Calu3 (cell line): Measurements from ENCODE around the gene PTPRN2. TPM values are rescaled to one million over a fixed set of nuclear protein-coding genes. Genes with fewer than 3 reads are reported as not detected.

Source experiments
- BruUV-seq: library from RNA; stranded (reverse); fragments of 400-500 nt; replicated peaks from 2 replicates; lab custom pipeline; 2021; lab: Mats Ljungman, UMichigan
- CTCF ChIA-PET: fragments of 300-600 bp; sonication (Branson Sonifier 250); formaldehyde crosslinking; loops from one replicate; lab custom pipeline; 2022; ENCODE audit warnings: antibody characterized with exemption; lab: Charles Lee
- DNase-seq: peaks from one replicate; pipeline ENCODE4 v3.0.0; 2022
- H3K27ac Mint-ChIP-seq: one replicate; pipeline ENCODE4 v1.8.0; 2022; ENCODE audit warnings: mixed read lengths; ENCODE audit not compliant: unreplicated experiment
- H3K27me3 Mint-ChIP-seq: one replicate; pipeline ENCODE4 v1.8.0; 2022; ENCODE audit warnings: mixed read lengths; ENCODE audit not compliant: unreplicated experiment
- H3K36me3 Mint-ChIP-seq: one replicate; pipeline ENCODE4 v1.8.0; 2022; ENCODE audit warnings: mild to moderate bottlenecking, moderate library complexity, mixed read lengths; ENCODE audit not compliant: insufficient read depth, unreplicated experiment
- H3K4me1 Mint-ChIP-seq: one replicate; pipeline ENCODE4 v1.8.0; 2022; ENCODE audit warnings: mild to moderate bottlenecking, low read depth, mixed read lengths; ENCODE audit not compliant: unreplicated experiment
- H3K4me3 Mint-ChIP-seq: one replicate; pipeline ENCODE4 v1.8.0; 2022; ENCODE audit warnings: mild to moderate bottlenecking, low read depth, moderate library complexity, mixed read lengths; ENCODE audit not compliant: unreplicated experiment
- H3K9me3 Mint-ChIP-seq: one replicate; pipeline ENCODE4 v1.8.0; 2022; ENCODE audit warnings: low read depth, mixed read lengths; ENCODE audit not compliant: unreplicated experiment
- intact Hi-C: fragments of 100-400 bp; cut with micrococcal nuclease; formaldehyde crosslinking; loops from one replicate; pipeline ENCODE4 v1.10.0; 2022; ENCODE audit not compliant: unreplicated experiment
- total RNA-seq: library from RNA; stranded (reverse); gene quantifications from 2 replicates; pipeline ENCODE4 v1.2.3, GENCODE V29; 2022
- TF ChIP-seq, protein P1 (sequence below): fragments of 200-600 bp; IDR thresholded peaks from one replicate; pipeline ENCODE4 v1.8.0; 2022; ENCODE audit warnings: antibody characterized with exemption; ENCODE audit not compliant: unreplicated experiment

PTPRN2 gene
- total RNA-seq, 1 experiment from 2014 or later, result 2.0 TPM

- BruUV-seq, result no TSS peak
- intact Hi-C loops, result no loop called here
- no peak for DNase-seq
- Mint-ChIP-seq H3K36me3 (peaks cover 5% of the 10 kb centered on the region), H3K27me3 (peaks cover 13% of the 10 kb centered on the region), H3K4me1 (no peaks in the 10 kb centered on the region), H3K9me3 (peaks cover 6% of the 10 kb centered on the region), H3K4me3 (no peak overlapping the region), H3K27ac (no peak overlapping the region)
- TF ChIP-seq, protein P1, sequence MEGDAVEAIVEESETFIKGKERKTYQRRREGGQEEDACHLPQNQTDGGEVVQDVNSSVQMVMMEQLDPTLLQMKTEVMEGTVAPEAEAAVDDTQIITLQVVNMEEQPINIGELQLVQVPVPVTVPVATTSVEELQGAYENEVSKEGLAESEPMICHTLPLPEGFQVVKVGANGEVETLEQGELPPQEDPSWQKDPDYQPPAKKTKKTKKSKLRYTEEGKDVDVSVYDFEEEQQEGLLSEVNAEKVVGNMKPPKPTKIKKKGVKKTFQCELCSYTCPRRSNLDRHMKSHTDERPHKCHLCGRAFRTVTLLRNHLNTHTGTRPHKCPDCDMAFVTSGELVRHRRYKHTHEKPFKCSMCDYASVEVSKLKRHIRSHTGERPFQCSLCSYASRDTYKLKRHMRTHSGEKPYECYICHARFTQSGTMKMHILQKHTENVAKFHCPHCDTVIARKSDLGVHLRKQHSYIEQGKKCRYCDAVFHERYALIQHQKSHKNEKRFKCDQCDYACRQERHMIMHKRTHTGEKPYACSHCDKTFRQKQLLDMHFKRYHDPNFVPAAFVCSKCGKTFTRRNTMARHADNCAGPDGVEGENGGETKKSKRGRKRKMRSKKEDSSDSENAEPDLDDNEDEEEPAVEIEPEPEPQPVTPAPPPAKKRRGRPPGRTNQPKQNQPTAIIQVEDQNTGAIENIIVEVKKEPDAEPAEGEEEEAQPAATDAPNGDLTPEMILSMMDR, result no peak
- CTCF ChIA-PET, result no interaction called here
These were observed 868.5 kb downstream of the PTPRN2 start for GRCh38 chr7:157719008-157719682.

DNA sequence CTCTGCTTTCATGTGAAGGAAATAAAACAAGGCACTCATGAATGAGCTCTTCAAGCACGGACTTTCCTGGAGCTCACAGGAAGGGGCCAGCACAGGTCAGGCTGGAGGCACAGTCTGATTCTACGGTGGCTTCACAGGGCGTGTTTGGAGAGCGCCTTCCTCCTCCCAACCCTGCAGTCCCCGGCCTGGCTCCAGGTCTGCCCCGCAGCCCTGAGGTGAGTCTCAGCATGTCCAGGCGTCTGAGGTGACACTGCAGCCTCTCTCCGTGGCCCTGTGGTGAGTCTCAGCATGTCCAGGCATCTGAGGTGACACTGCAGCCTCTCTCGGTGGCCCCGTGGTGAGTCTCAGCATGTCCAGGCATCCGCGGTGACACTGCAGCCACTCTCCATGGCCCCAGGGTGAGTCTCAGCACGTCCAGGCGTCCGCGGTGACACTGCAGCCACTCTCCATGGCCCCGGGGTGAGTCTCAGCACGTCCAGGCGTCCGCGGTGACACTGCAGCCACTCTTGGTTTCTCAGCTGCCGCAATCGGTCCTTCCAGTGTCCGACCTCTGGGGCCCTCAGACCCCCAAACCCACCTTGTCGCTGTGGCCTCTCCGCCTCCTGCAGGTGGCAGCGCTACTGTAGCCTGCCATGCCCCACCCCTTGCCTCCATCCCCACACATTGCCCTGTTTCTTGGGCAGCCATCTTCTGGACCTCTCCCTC, 869.2 kb downstream of the PTPRN2 start:
- Mint-ChIP-seq H3K27me3 (peaks cover 7% of the 10 kb centered on the region), H3K4me1 (no peaks in the 10 kb centered on the region), H3K36me3 (peaks cover 5% of the 10 kb centered on the region), H3K27ac (no peak overlapping the region), H3K9me3 (peaks cover 3% of the 10 kb centered on the region), H3K4me3 (no peak overlapping the region)
- intact Hi-C loops, result no loop called here
- TF ChIP-seq, protein P1, result no peak
- no peak for DNase-seq
- no TSS peak for BruUV-seq
- CTCF ChIA-PET, result no interaction called here

DNA sequence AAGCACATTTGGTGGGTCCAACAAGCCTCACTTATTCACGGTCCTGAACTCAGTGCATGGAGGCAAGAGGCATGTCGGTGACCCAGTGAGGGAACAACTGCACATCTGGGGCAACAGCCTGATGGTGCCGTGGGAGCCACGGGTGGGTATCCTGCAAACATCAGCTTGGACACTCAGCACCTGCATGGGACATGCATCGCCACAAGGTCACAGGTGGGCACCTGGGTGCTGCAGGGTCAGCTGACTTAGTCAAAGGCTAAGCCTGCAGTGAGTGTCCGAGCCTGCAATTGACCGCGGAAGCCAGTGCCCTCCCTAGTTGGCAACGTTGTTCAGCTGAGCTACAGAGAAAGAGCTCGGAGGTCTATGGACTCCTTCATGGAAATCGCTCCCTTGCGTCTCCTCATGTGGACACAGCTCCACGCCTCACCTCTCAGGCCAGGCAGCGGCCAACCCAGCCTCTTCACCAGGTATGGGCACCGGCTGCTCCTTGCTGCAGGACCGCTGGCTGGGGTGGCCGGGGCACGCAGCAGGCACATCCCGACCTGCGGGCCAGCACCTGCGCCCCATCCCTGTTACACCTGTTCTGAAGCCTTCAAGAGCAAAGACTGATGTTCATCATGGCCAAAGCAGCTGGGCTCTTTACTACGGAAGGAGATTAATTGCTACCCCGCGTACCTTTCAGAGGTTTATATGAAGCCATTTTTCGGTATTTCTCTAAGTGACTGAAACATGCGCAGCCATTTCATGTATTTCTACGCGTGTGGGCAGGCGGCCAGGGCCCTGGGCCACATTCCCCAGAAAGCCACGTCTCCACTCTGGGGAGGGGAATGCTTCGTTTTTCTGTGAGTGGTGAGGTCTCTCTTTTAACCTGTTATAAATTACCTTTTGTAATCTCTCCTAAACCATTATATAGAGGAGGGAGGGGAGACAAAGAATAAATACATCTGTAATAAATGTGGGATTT, 870.1 kb downstream of the PTPRN2 start:
- H3K27me3 Mint-ChIP-seq, result no peaks in the 10 kb centered on the region
- H3K9me3 Mint-ChIP-seq, result peaks cover 3% of the 10 kb centered on the region
- intact Hi-C loops, result no loop called here
- H3K4me1 Mint-ChIP-seq, result no peaks in the 10 kb centered on the region
- H3K4me3 Mint-ChIP-seq, result no peak overlapping the region
- peaks cover 5% of the 10 kb centered on the region for H3K36me3 Mint-ChIP-seq
- no peak overlapping the region for H3K27ac Mint-ChIP-seq
- DNase-seq, result no peak
- TF ChIP-seq, protein P1, result no peak
- BruUV-seq, result no TSS peak
- CTCF ChIA-PET, result no interaction called here

- no peak overlapping the region for H3K4me3 Mint-ChIP-seq
- CTCF ChIA-PET, result no interaction called here
- H3K27ac Mint-ChIP-seq, result no peak overlapping the region
- DNase-seq, result no peak
- H3K4me1 Mint-ChIP-seq, result no peaks in the 10 kb centered on the region
- intact Hi-C loops, result no loop called here
- TF ChIP-seq, protein P1, result no peak
- peaks cover 3% of the 10 kb centered on the region for H3K9me3 Mint-ChIP-seq
- H3K36me3 Mint-ChIP-seq, result peaks cover 5% of the 10 kb centered on the region
- BruUV-seq, result no TSS peak
- H3K27me3 Mint-ChIP-seq, result no peaks in the 10 kb centered on the region
These were observed 871.7 kb downstream of the PTPRN2 start for GRCh38 chr7:157715938-157716280.
